Cortex of kidney (tissue), 1 donor: ENCODE measurements around the gene SLC51B.
"Not testable (repeated sequence)": the region's sequence is repeated elsewhere in the genome, so short reads cannot be mapped to it uniquely, and the experiment has no call there.

Experiments used
- DNase-seq: peaks from one replicate; lab custom pipeline; 2025; lab: John Stamatoyannopoulos, UW

The SLC51B gene

GRCh38 chr15:65066635-65067316, 21.6 kb downstream of the SLC51B start:
- no peak for DNase-seq

DNA sequence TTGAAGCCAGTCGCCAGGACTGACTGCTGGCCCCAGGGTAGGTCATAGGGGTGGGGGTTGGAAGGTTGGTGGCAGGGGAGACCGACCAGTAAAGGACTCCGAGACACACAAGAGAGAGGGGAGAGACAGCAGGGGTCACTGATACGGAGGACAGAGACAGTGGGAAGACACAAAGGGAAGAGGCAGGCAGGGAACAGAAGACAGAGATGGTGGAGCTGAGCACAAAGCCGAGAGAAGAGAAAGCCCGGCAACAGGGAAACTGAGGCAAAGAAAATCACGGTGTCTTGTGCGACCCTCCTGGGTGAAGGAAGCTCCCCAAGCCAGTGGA, 22.1 kb downstream of the SLC51B start:
- no peak for DNase-seq

GRCh38 chr15:65067645-65068402, 22.6 kb downstream of the SLC51B start, which contains the start of gene RASL12:
Gene RASL12 (minus strand): TSS chr15:65067991. CDS start chr15:65067835, 156 bp downstream.
- DNase-seq: no peak

DNA sequence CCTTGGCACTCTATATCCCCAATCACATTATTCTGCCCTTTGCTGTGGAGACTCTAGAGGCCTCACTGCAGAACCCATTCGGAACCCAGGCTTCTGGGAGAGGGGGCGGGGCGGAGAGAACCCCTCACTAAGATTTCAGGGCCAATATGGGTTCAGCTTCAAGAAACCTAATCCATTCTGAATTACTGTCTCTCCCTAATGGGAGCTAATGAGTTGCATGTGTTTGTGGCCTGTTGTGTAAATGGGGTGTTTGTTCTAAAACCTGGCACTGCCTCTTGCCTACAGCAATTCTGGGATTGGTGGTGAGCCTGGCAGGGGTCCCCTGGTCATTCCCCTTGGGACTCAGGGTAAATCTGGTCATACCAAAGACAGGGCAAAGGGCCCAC, 23.2 kb downstream of the SLC51B start:
- no peak for DNase-seq

DNA sequence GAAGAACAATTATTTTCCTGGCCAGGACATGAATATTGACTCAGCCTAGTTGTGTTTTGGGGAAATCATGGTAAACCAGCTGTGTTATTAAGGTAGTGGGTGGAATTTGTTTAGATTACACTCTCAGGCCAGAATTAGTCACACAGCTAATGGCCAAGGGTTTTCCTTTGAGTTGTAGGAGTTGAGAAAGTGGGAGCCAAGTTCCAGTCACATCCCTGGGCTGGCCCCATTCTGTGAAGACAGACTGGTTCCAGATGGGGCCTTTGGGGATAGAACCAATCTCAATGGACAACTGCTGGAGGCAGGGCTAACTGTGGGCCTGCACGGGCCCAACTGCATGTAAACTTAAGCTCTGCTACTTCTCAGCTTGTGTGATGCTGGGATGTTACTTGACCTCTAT, 24.0 kb downstream of the SLC51B start:
- DNase-seq: no peak

- no peak for DNase-seq
Measured at GRCh38 chr15:65069779-65070546, 24.8 kb downstream of the SLC51B start.

DNA sequence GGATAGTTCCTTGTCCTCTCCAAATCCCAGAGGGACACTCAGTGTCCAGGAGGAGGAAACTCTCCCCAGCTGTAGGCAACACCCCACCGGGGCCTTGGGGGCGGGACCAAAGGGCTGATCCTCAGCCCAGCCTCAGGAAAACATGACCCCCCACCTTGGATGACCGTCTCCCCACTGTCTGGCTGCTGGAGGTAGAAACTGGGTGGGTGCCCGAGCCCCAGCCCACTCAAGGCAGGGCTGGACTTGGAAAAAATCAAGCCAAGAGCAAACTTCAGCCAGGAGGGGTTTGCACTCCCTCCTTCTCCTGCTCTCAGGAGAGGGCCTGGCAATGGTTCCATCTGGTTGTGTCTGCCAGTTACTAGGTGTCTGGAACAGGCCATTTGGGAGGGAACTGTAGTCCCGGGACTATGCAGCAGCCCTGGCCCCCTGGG, 26.2 kb downstream of the SLC51B start:
- DNase-seq: no peak

DNA sequence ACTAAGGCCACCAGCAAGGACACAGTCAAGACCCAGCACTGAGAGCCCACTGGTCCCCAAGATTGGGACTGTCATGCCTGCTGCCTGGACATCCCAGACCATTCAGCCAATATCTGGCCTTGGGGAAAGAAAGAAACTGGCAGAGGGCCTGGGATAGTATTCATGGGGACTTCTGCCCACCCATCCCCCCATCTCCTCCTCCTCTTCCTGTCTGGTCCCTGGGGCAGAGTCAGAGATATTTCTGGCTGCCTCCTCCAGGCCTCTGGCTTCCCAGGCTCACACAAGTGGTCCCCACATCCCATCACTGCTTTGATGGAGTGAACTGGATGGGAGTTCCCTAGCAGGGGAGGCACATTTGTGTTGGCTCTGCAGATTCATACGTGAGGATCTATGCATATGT, 26.8 kb downstream of the SLC51B start:
- no peak for DNase-seq

DNA sequence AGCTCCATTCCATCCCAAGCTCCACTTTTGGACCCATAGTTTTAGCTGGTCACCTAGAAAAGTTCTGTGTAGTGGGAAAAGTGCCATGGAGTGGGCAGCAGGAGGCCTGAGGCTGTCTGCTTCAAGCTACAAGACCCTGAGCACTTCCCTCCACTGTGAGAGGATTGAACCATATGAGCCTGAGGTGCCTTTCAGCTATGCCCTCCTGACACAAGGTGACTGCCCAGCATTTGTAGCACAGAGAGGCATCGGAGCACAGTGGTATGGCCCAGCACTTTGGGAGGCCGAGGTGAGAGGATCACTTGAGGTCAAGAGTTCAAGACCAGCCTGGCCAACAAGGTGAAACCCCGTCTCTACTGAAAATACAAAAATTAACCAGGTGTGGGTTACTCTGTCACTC, 27.4 kb downstream of the SLC51B start:
- DNase-seq: no peak

- DNase-seq: not testable (repeated sequence)
Measured at GRCh38 chr15:65074946-65075345, 29.8 kb downstream of the SLC51B start.

DNA sequence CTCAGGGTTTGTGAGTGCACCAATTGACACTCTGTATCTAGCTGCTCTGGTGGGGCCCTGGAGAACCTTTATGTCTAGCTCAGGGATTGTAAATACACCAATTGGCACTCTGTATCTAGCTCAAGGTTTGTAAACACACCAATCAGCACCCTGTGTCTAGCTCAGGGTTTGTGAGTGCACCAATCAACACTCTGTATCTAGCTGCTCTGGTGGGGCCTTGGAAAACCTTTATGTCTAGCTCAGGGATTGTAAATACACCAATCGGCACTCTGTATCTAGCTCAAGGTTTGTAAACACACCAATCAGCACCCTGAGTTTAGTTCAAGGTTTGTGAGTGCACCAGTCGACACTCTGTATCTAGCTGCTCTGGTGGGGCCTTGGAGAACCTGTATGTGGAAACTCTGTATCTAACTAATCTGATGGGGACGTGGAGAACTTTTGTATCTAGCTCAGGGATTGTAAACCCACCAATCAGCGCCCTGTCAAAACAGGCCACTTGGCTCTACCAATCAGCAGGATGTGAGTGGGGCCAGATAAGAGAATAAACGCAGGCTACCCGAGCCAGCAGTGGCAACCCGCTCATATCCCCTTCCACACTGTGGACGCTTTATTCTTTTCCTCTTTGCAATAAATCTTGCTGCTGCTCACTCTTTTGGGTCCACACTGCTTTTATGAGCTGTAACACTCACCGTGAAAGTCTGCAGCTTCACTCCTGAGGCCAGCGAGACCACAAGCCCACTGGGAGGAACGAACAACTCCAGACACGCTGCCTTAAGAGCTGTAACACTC, 30.6 kb downstream of the SLC51B start:
- DNase-seq: not testable (repeated sequence)

GRCh38 chr15:65076486-65077290, 31.5 kb downstream of the SLC51B start, which contains the start of gene KBTBD13:
Gene KBTBD13 (plus strand): TSS chr15:65076746. CDS start chr15:65076816, 70 bp downstream.
- DNase-seq: no peak

DNA sequence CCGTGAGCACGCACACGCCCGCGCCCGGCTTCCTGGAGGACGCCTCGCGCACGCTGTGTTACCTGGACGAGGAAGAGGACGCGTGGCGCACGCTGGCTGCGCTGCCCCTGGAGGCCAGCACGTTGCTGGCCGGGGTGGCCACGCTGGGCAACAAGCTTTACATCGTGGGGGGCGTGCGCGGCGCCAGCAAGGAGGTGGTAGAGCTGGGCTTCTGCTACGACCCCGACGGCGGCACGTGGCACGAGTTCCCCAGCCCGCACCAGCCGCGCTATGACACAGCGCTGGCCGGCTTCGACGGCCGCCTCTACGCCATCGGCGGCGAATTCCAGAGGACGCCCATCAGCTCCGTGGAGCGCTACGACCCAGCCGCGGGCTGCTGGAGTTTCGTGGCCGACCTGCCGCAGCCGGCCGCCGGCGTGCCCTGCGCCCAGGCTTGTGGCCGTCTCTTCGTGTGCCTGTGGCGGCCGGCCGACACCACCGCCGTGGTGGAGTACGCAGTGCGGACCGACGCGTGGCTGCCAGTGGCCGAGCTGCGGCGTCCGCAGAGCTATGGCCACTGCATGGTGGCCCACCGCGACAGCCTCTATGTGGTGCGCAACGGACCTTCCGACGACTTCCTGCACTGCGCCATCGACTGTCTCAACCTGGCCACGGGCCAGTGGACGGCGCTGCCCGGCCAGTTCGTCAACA, 32.2 kb downstream of the SLC51B start:
- DNase-seq: no peak

DNA sequence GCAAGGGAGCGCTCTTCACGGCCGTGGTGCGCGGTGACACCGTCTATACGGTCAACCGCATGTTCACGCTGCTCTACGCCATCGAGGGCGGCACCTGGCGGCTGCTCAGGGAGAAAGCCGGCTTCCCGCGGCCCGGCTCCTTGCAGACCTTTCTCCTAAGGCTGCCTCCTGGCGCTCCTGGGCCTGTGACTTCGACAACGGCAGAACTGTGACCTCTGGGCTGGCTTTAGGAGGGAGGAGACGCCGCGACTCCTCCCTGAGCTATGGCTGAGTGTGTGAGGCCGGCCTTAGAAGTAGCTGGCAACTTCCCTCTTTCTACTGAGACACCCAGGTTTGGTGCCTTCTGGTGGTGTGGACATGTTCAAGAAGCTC, 32.8 kb downstream of the SLC51B start:
- no peak for DNase-seq

DNA sequence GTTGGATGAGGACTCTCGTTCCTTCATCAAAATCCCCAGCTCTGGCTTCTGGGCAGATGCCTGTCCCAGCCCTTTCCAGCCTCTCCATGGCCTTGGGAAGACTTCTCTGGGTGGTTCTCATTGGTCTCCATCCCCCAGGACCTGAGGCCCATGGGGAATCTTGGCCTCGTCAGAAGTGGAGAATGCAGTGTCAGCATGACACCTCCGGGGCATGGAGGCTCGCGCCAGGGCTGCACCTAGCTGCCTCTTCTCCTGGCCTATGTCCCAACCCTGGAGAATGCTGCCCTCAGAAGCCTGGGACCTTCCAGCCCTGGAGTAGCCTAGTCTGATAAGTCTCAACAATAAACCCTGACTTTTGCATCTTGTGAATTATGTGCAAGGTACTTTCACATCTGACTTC, 34.4 kb downstream of the SLC51B start:
- no peak for DNase-seq

DNA sequence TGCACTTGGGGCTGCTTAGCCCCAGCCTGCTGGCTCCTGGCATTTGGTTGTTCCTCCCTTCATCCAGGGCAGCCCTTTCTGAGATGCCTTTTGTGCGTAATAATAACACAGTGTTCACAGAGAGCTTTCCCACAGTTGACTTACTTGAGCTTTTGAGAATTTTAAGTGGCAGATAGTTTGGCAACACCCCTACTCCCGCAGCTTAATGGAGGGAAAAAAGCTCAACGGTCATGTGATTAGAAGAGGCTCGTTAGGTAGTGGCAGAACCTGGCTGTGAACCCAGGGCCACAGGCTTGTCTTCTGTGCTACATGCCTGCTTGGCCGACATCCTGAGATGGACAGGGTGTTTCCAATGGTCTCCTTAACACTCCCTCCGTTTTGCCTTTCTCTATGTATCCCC, 36.1 kb downstream of the SLC51B start:
- no peak for DNase-seq

GRCh38 chr15:65081758-65082157, 36.6 kb downstream of the SLC51B start:
- no peak for DNase-seq

DNA sequence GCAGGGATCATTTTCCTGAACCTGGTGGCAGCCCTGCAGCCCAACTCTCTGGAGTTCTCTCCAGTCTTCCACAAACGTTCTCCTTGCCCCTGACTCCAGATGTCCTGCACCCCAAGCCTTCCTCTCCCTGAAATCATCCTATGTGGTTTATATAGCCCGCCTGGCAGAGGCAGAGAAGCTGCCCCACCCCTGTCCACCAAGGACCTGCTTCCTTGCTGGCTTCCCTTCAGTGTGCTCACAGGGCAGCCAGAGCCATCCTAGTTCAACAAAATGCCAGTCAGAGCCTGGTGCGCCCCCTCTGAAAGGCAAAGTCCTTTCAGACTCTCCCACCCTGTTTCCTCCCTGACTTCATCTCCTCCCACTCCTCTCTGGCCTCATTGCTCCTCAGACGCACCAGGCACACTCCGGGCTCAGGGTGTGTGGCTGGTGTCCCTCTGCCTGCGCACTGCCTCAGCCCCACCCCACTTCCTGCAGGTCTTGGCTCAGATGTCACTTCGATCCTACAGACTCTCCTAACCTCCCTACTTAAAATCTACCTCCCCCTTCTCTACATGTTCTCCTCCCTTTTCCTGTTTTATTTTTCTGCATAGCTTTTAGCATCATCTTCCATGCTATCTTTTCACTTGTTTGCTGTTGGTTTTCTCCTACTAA, 37.2 kb downstream of the SLC51B start:
- DNase-seq: no peak

DNA sequence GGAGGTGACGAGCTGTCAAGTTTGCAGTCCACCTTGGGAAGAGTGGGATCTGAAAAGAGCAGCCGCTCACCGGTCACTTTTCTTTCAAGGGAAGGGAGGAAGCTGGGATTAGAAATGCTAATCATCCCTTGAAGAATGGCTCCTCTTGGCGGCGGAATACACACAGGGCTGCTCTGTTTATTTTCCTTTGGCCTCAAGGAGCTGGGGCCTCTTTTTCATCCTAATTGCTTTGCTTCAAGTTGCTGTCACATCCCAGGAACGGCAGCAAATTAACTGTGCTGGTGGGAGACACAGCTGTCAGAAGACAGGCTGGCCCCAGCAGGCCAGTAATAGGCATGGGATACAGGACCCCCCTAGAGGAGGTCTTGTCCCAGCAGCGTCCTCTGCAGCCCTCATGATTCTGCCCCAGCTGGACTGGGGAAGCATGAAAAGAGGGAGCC, 38.1 kb downstream of the SLC51B start:
- no peak for DNase-seq
